Astrocyte of the spinal cord (primary cell): ENCODE measurements around the gene MYH2.

Experiments used
- DNase-seq: peaks from one replicate; pipeline ENCODE4 v3.0.0; 2011; ENCODE audit warnings: low read depth, low spot score
- H3K4me3 ChIP-seq: 2 replicates; pipeline ENCODE4 v1.5.1; 2011; ENCODE audit warnings: low read depth, mild to moderate bottlenecking, low read length, moderate library complexity
- in situ Hi-C: cut with HindIII; loops from 2 replicates; pipeline ENCODE4 v1.10.0; 2017; ENCODE audit warnings: low sequenced_read_pairs
- TF ChIP-seq, protein P1 (sequence below): IDR thresholded peaks from 2 replicates; pipeline ENCODE4 v1.5.1; 2012; ENCODE audit warnings: low read depth, mild to moderate bottlenecking, low read length, inconsistent platforms

Gene MYH2

DNA sequence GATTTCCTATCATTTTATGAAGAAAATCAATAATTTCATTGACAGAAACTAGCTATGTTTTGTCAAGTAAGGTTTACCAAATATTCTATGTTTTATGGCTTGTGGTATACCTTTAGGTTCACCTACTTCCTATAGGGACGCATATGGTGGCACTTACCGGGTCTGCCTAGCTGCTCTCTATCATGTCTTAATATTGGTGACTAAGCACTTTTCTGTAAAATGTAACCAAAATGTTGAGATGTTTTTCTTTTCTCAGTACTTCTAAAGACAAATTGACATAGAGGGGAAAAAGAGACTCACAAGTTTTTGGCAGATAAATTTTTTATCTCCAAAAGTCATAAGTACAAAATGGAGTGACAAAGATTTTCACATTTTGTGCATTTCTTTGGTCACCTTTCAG is 57.5 kb downstream of the MYH2 start:
- no peak overlapping the region for H3K4me3 ChIP-seq
- in situ Hi-C loops: no loop called here
- DNase-seq: no peak
- TF ChIP-seq, protein P1, sequence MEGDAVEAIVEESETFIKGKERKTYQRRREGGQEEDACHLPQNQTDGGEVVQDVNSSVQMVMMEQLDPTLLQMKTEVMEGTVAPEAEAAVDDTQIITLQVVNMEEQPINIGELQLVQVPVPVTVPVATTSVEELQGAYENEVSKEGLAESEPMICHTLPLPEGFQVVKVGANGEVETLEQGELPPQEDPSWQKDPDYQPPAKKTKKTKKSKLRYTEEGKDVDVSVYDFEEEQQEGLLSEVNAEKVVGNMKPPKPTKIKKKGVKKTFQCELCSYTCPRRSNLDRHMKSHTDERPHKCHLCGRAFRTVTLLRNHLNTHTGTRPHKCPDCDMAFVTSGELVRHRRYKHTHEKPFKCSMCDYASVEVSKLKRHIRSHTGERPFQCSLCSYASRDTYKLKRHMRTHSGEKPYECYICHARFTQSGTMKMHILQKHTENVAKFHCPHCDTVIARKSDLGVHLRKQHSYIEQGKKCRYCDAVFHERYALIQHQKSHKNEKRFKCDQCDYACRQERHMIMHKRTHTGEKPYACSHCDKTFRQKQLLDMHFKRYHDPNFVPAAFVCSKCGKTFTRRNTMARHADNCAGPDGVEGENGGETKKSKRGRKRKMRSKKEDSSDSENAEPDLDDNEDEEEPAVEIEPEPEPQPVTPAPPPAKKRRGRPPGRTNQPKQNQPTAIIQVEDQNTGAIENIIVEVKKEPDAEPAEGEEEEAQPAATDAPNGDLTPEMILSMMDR: no peak

DNA sequence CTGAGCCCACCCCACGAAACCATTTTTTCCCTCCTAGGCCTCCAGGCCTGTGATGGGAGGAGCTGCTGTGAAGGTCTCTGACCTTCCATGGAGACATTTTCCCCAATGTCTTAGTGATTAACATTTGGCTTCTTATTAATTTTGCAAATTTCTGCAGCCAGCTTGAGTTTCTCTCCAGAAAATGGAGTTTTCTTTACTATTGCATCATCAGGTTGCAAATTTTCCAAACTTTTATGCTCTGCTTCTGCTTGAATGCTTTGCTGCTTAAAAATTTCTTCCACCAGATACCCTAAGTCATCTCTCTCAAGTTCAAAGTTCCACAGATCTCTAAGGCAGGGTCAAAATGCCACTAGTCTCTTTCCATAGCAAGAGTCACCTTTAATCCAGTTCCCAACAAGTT is 67.2 kb downstream of the MYH2 start:
- no peak overlapping the region for H3K4me3 ChIP-seq
- DNase-seq: no peak
- in situ Hi-C loops: no loop called here
- TF ChIP-seq, protein P1: no peak

DNA sequence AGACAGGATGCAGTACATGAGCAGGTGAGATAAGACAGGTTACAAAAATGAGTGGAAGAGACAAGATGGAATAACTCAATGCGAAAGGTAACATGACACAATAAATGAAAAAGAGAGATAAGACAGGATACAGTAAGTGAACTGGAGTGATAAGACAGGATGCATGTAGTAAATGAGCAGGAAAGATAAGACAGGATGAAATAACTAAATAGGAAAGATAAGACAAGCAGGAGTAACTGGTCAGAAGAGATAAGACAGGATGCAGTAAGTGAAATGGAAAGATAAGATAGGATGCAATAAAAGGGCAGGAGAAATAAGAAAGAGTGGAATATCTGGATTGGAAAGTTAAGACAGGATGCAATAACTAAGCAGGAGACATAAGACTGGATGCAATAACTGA is 71.8 kb downstream of the MYH2 start:
- in situ Hi-C loops: no loop called here
- no peak for DNase-seq
- TF ChIP-seq, protein P1: no peak
- no peak overlapping the region for H3K4me3 ChIP-seq

DNA sequence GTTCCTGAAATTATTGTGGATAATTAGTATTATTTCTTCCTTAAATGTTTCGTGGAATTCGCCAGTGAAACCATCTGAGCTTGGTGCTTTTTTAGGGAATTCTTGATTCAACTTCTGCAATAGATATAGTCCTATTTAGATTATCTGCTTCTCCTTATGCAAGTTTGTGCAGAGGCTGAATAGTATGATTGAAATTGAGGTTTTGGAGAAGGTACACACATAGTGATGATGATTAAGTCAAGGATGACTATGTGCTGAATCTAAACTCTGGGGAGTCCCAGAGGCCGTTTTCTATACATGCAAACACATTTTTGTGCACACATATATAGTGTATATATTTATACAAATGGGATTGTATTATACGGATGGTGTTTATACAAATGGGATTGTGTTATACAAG is 74.9 kb downstream of the MYH2 start:
- in situ Hi-C loops: no loop called here
- TF ChIP-seq, protein P1: no peak
- H3K4me3 ChIP-seq: no peak overlapping the region
- no peak for DNase-seq

DNA sequence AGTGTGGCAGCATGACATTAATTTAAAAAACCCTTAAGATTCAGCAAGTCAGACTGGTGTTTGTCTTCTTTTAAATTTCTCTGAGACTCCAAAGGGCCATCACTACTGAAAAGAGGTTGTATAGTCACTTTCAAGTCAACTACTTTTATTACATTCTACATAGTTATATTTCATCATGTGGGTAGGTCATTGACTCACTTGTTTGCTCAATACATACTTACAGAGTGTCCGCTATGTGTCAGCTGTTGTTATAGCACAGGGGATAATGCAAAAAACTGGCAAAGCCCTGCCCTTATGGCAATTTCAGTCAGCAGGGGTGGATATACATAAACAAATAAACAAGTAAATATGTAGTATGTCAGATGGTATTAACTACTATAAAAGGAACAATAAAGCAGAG is 77.6 kb downstream of the MYH2 start:
- TF ChIP-seq, protein P1: no peak

More for the DNA sequence above, 77.6 kb downstream of the MYH2 start:
- H3K4me3 ChIP-seq: no peak overlapping the region
- no peak for DNase-seq
- in situ Hi-C loops: no loop called here
